GM10266 (cell line): ENCODE data around the gene SYNPR.

Experiments used
- DNase-seq: peaks from one replicate; pipeline ENCODE4 v3.0.0; 2012; ENCODE audit errors: extremely low spot score
- TF ChIP-seq, protein P1 (sequence below): IDR thresholded peaks from 2 replicates; pipeline ENCODE4 v1.5.1; 2012; ENCODE audit warnings: mild to moderate bottlenecking, low read depth; ENCODE audit not compliant: control insufficient read depth, insufficient read depth; ENCODE audit errors: missing control alignments

The SYNPR gene

DNA sequence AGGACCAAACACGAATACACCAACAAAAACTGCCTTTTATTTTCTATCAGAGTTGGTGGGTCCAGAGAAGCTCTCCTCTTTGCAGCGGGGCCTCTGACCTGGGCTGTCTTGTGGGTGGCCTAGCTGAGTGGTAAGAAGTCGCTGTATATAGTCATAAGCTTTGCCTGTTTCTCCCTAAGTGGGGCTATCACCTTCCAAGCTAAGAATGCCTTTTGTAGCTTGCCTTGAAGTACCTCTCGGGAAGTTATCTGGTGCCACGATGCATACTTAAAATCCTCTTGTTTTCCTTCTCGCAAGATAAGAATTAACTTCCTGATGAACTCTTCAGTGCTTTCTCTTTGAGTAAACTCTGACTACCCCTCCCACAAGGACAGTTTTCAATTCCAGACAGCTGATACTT, 178.8 kb downstream of the SYNPR start:
- TF ChIP-seq, protein P1, sequence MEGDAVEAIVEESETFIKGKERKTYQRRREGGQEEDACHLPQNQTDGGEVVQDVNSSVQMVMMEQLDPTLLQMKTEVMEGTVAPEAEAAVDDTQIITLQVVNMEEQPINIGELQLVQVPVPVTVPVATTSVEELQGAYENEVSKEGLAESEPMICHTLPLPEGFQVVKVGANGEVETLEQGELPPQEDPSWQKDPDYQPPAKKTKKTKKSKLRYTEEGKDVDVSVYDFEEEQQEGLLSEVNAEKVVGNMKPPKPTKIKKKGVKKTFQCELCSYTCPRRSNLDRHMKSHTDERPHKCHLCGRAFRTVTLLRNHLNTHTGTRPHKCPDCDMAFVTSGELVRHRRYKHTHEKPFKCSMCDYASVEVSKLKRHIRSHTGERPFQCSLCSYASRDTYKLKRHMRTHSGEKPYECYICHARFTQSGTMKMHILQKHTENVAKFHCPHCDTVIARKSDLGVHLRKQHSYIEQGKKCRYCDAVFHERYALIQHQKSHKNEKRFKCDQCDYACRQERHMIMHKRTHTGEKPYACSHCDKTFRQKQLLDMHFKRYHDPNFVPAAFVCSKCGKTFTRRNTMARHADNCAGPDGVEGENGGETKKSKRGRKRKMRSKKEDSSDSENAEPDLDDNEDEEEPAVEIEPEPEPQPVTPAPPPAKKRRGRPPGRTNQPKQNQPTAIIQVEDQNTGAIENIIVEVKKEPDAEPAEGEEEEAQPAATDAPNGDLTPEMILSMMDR, result no peak

DNA sequence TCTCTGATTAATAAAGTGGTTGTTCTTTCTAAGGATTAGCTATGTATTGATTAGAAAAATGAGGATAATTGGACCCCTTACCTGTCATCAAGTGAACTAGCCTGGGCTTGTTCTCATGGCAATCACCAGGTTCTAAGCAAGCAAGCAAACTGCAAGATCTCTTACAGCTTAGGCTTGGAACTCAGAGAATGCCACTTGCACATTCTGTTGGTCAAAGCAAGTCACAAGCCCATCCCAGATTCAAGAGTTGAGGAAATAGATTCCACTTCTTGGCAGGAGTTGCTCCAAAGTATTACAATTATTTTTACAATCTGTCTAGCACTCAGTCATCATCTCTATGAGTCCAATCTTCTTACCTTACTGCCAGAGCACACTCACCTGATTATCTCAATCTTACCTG, 180.3 kb downstream of the SYNPR start:
- DNase-seq, result no peak
- TF ChIP-seq, protein P1, result no peak

More for the DNA sequence above, 178.8 kb downstream of the SYNPR start:
- no peak for DNase-seq

DNA sequence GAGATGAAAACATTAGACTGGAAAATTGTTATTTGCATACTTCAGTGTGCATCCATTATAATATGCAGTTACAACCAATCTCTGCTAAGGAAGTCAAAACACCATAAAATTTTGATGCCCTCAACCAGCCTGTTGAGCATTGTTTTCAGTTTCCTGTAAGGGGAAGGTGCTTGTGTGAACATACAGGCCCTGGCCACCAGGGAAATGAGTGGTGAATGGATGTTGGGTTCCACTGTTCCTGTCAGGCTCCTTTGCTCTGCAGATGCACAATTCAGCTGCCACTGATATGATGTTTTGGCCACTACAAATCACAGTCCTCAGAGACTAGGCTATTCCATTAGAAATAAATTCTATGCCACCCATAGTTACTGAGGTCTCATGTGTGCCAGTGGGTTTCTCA, 184.6 kb downstream of the SYNPR start:
- no peak for DNase-seq
- TF ChIP-seq, protein P1, result no peak

DNA sequence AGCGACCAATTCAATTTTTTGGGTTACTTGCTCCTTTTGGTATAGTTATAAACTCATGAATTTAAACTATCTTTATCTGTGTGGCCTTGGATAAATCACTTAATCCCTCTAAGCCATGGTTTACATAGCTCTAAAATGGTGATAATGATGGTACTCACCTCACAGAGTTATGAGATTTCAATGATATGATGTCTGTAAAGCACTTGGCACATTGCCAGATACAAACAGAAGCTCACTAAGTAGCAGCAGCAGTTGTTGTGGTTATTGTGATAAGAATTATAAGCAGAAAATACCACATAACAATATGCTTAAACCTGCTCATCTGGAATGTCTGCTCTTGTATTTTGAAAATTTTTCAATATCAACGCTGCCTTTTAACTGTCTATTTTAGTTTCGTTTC, 189.3 kb downstream of the SYNPR start:
- DNase-seq, result no peak
- TF ChIP-seq, protein P1, result no peak

DNA sequence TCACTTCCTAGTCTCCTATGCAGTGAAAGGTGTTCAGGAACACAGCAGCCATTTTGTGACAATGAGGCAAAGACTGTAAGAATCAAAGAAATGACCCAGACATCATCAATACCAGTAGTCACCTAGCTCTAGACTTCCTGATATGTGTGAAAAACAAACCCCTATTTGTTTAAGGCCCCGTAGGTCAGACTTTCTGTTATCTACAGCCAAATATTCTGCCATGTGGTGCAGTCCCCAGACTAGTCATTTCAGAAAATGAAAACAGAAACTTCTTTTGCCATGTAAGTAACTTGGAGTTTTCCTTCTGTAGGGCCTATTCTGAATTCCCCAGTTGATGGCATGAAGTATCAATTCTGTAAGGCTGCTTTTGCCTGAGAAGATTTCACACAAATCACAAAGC, 192.6 kb downstream of the SYNPR start:
- TF ChIP-seq, protein P1, result no peak

DNA sequence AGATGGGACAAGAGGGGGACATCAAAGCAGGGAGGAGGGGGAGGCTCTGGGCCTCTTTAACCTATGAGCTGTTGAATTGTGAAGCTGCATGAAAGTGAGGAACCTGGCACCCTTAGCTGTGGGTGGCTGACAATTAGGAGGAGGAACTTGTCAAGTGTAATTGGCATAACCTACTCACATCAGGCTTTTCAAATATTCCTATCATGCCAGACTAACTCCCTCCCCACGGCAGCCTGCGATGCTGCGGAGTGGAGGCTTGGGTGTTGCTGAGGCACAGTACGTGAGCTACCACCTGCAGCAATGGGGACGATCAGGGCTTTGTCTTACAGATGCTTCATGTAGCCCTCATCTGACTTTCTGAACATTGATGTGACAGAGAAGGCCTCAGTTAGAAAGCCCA, 193.7 kb downstream of the SYNPR start:
- TF ChIP-seq, protein P1, result no peak
- DNase-seq, result no peak

More for the DNA sequence above, 192.6 kb downstream of the SYNPR start:
- DNase-seq, result no peak

DNA sequence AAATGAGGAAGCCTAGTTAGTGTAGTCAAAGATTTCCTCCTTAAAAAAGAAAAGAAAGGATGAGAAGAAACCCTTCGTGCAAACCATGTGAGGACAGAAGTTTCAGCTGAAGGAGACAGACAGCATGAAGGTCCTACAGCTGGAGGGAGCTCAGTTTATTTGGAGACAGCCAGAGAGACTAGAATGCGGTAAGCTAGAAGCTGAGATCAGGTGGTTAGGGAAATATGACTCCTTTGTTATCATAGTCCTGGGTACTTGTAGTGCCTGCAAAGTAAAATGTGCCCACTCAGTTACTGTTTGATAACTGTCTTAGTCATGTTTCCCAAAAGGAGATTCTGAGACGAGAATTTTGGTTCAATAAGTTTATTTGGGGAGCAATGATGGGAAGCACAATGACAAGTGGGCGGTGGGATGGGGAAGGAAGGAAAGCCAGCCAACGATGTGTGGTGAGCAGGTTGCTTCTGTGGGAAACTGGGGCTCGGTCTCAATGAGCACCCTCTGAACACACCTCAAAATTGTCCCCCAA, 195.6 kb downstream of the SYNPR start:
- DNase-seq, result no peak
- TF ChIP-seq, protein P1, result no peak
